H1 (cell line): ENCODE measurements around the gene LSM10. TPM values are rescaled to one million over a fixed set of nuclear protein-coding genes. Genes with fewer than 3 reads are reported as not detected.

Experiments used
- BCL11A ChIP-seq, 2 experiments: IDR thresholded peaks; one replicate each; pipeline ENCODE4 v1.6.1; 2011; ENCODE audit warnings: low read depth in 2 of 2, low read length in 2 of 2, mild to moderate bottlenecking in 2 of 2
- CEBPB ChIP-seq: IDR thresholded peaks from 2 replicates; pipeline ENCODE4 v1.6.1; 2012; ENCODE audit warnings: low read depth, low read length
- CHD1 ChIP-seq: IDR thresholded peaks from 2 replicates; pipeline ENCODE4 v1.6.1; 2012; ENCODE audit warnings: low read depth, low read length, improper control_type of control experiment
- CHD2 ChIP-seq: IDR thresholded peaks from 2 replicates; pipeline ENCODE4 v1.6.1; 2012; ENCODE audit warnings: low read length, improper control_type of control experiment
- CHD7 ChIP-seq: fragments of 300-600 bp; sonication (generic); IDR thresholded peaks from 2 replicates; pipeline ENCODE4 v1.7.1; 2012; ENCODE audit warnings: low read length, moderate library complexity, mild to moderate bottlenecking, inconsistent platforms; ENCODE audit not compliant: insufficient replicate concordance
- NANOG ChIP-seq: IDR thresholded peaks from 2 replicates; pipeline ENCODE4 v1.6.1; 2011; ENCODE audit warnings: low read length, low read depth, mild to moderate bottlenecking, inconsistent platforms; ENCODE audit not compliant: insufficient read depth, poor library complexity, severe bottlenecking
- RBBP5 ChIP-seq: IDR thresholded peaks from 2 replicates; pipeline ENCODE4 v1.7.1; 2012; ENCODE audit warnings: low read depth, mild to moderate bottlenecking, inconsistent platforms, low read length, moderate library complexity, borderline replicate concordance
- RFX5 ChIP-seq: IDR thresholded peaks from 2 replicates; pipeline ENCODE4 v1.6.1; 2011; ENCODE audit warnings: low read depth, low read length, improper control_type of control experiment, borderline replicate concordance
- RNF2 ChIP-seq: fragments of 200-900, 300-1000 bp; sonication (generic); IDR thresholded peaks from 2 replicates; pipeline ENCODE4 v1.7.1; 2016; ENCODE audit warnings: borderline replicate concordance, low read depth, mild to moderate bottlenecking, antibody characterized with exemption, low read length; ENCODE audit not compliant: poor library complexity, severe bottlenecking; ENCODE audit errors: missing control alignments
- RXRA ChIP-seq: IDR thresholded peaks from 2 replicates; pipeline ENCODE4 v1.6.1; 2011; ENCODE audit warnings: low read depth, mild to moderate bottlenecking, low read length, moderate library complexity; ENCODE audit not compliant: insufficient read depth
- SIRT6 ChIP-seq: IDR thresholded peaks from one replicate; pipeline ENCODE4 v1.7.1; 2012; ENCODE audit warnings: low read length, inconsistent platforms
- polyA plus RNA-seq, 7 experiments: library from polyadenylated mRNA; depleted of rRNA in 3 of 7; stranded (reverse) in 5 of 7; unstranded in 2 of 7; fragments of >200 nt in 5 of 7; fragments of 200-250 nt in 2 of 7; gene quantifications; 1 replicate in 5 of 7; 2 replicates in 1 of 7; 4 replicates in 1 of 7; pipeline versions ENCODE4 v1.2.1 to v1.2.3, GENCODE V29; 2011 to 2013; ENCODE audit warnings: missing spikeins in 2 of 7, mixed read lengths in 2 of 7
- total RNA-seq: library from RNA; stranded (reverse); fragmentation: NEBNext Ultra II Directional; extraction: Animal tissue kit (Norgen Biotek cat#: 25700); gene quantifications from 2 replicates; pipeline ENCODE4 v1.2.1, GENCODE V29; 2021

The LSM10 gene
- total and polyA plus RNA-seq, 2 of the 8 experiments (the other 6 are each of a cell fraction or from before 2014, with no cell fraction given): 59.5 to 140 TPM

DNA sequence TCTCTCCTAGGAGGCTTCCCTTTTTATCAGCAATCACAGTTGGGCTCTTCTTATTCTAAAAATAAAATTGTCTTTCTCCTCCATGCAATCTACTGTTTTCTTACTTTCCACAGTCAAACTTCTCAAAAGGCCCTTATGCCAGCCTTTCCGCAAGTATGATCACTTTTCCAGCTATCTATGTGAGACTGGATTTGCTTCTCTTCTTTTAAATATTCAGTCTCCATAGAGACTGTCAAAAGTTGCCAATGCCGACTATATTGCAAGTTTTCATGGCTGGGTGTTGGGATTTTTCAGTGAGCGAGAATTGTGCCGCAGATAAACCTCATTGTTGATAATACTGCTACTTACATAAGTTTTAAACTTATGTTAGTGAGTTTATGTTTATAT, 4.8 kb upstream of the LSM10 start (continued):
- no peak for TF ChIP-seq CHD7
- TF ChIP-seq CHD1: no peak
- no peak for TF ChIP-seq BCL11A (IDR thresholded peaks at IDR 0.05; ENCODE audit: low read depth in 2 of 2, low read length in 2 of 2)
- TF ChIP-seq RXRA: no peak
- no peak for TF ChIP-seq RFX5
- TF ChIP-seq NANOG: no peak
- TF ChIP-seq RNF2: no peak
- no peak for TF ChIP-seq CEBPB
- TF ChIP-seq CHD2: no peak
- no peak for TF ChIP-seq RBBP5
- TF ChIP-seq SIRT6: no peak
- TF ChIP-seq, all 59 proteins: peak for 0
